Neuronal stem cell (in vitro differentiated cells): ENCODE data around the gene C1orf185.

Source experiments
- DNase-seq: peaks from one replicate; pipeline ENCODE4 v3.0.0-alpha.2; 2013; ENCODE audit warnings: low spot score
- H2AFZ ChIP-seq: one replicate; pipeline ENCODE4 v1.6.1; 2013; ENCODE audit warnings: mild to moderate bottlenecking, low read length, inconsistent platforms
- H2AK5ac ChIP-seq: 2 replicates; pipeline ENCODE4 v1.6.1; 2013; ENCODE audit warnings: low read depth, mild to moderate bottlenecking, inconsistent platforms, low read length, moderate library complexity, mixed read lengths
- H2BK120ac ChIP-seq: 2 replicates; pipeline ENCODE4 v1.6.1; 2013; ENCODE audit warnings: low read depth, mild to moderate bottlenecking, inconsistent platforms, low read length, moderate library complexity, mixed read lengths
- H2BK12ac ChIP-seq: one replicate; pipeline ENCODE4 v1.6.1; 2013; ENCODE audit warnings: low read length, inconsistent platforms
- H2BK15ac ChIP-seq: 2 replicates; pipeline ENCODE4 v1.6.1; 2013; ENCODE audit warnings: mild to moderate bottlenecking, low read length, inconsistent platforms, mixed read lengths
- H2BK5ac ChIP-seq: one replicate; pipeline ENCODE4 v1.6.1; 2013; ENCODE audit warnings: inconsistent platforms, mild to moderate bottlenecking, low read length, moderate library complexity
- H3K14ac ChIP-seq: one replicate; pipeline ENCODE4 v1.6.1; 2013; ENCODE audit warnings: low read length, inconsistent platforms
- H3K18ac ChIP-seq: 2 replicates; pipeline ENCODE4 v1.6.1; 2013; ENCODE audit warnings: low read length, inconsistent platforms
- H3K23ac ChIP-seq: 2 replicates; pipeline ENCODE4 v1.6.1; 2013; ENCODE audit warnings: low read depth, mild to moderate bottlenecking, mixed read lengths, low read length, inconsistent platforms; ENCODE audit not compliant: poor library complexity
- H3K27ac ChIP-seq: replicated peaks from 3 replicates; pipeline ENCODE4 v1.5.1; 2013; ENCODE audit warnings: low read length, inconsistent platforms
- H3K27me3 ChIP-seq, 3 experiments: 2 replicates each; pipeline ENCODE4 v1.6.1; 2013; ENCODE audit warnings: low read length in 3 of 3, mild to moderate bottlenecking in 2 of 3, inconsistent platforms in 1 of 3, low read depth in 1 of 3, mixed read lengths in 1 of 3, moderate library complexity in 1 of 3; ENCODE audit not compliant: control insufficient read depth in 3 of 3, insufficient read depth in 3 of 3
- H3K36me3 ChIP-seq, 2 donors: replicated peaks in 1 of 2; 2 replicates each; pipeline ENCODE4 v1.6.1; 2013; ENCODE audit warnings: low read length in 2 of 2; ENCODE audit not compliant: control insufficient read depth in 2 of 2, insufficient read depth in 2 of 2
- H3K4ac ChIP-seq: 2 replicates; pipeline ENCODE4 v1.6.1; 2013; ENCODE audit warnings: inconsistent platforms, mild to moderate bottlenecking, low read length, moderate library complexity
- H3K4me1 ChIP-seq, 2 donors: 1 replicate in 1 of 2; 2 replicates in 1 of 2; pipeline ENCODE4 v1.6.1; 2013; ENCODE audit warnings: low read length in 2 of 2, low read depth in 1 of 2; ENCODE audit not compliant: control insufficient read depth in 2 of 2, insufficient read depth in 1 of 2
- H3K4me2 ChIP-seq: one replicate; pipeline ENCODE4 v1.6.1; 2013; ENCODE audit warnings: mild to moderate bottlenecking, low read length, inconsistent platforms; ENCODE audit not compliant: insufficient read depth, poor library complexity, severe bottlenecking
- H3K4me3 ChIP-seq, 2 donors: 2 replicates each; pipeline ENCODE4 v1.5.1; 2013; ENCODE audit warnings: low read length in 2 of 2, mild to moderate bottlenecking in 2 of 2, inconsistent platforms in 1 of 2, moderate library complexity in 1 of 2
- H3K79me1 ChIP-seq: one replicate; pipeline ENCODE4 v1.6.1; 2013; ENCODE audit warnings: low read depth, mild to moderate bottlenecking, inconsistent platforms, low read length, moderate library complexity
- H3K9ac ChIP-seq: one replicate; pipeline ENCODE4 v1.6.1; 2013; ENCODE audit warnings: mild to moderate bottlenecking, low read depth, low read length, inconsistent platforms; ENCODE audit not compliant: poor library complexity
- H3K9me3 ChIP-seq, 2 donors: replicated peaks in 1 of 2; 2 replicates each; pipeline versions ENCODE3 to v1.6.1; 2013; ENCODE audit warnings: low read length in 2 of 2, mild to moderate bottlenecking in 2 of 2, inconsistent platforms in 1 of 2, low read depth in 1 of 2, mixed read lengths in 1 of 2, moderate library complexity in 1 of 2; ENCODE audit not compliant: control insufficient read depth in 2 of 2, insufficient read depth in 1 of 2
- H4K8ac ChIP-seq: one replicate; pipeline ENCODE4 v1.6.1; 2013; ENCODE audit warnings: low read depth, mild to moderate bottlenecking, inconsistent platforms, low read length, moderate library complexity
- H4K91ac ChIP-seq: one replicate; pipeline ENCODE4 v1.6.1; 2013; ENCODE audit warnings: low read length, low read depth, mild to moderate bottlenecking, inconsistent platforms; ENCODE audit not compliant: poor library complexity
- WGBS, 2 donors: extraction: QIAGEN DNeasy Blood & Tissue Kit; methylation state at CpG; one replicate each; pipeline ENCODE4 v1.1.7; 2013; ENCODE audit warnings: missing lambda C conversion rate in 2 of 2, mixed read lengths in 1 of 2; ENCODE audit not compliant: insufficient read length in 2 of 2, insufficient replicate concordance in 1 of 2; ENCODE audit errors: extremely low coverage in 2 of 2; 5-methylcytosine and 5-hydroxymethylcytosine counted together

The C1orf185 gene

GRCh38 chr1:51168936-51169335 lies 66.9 kb downstream of the C1orf185 start:
- DNase-seq, result no peak
- Histone ChIP-seq H2AK5ac (no peak overlapping the region), H3K4ac (no peak overlapping the region), H4K91ac (no peak overlapping the region), H2BK15ac (no peak overlapping the region), H3K79me1 (no peaks in the 10 kb centered on the region), H3K27ac (no peak overlapping the region), H3K18ac (no peak overlapping the region), H3K9ac (no peak overlapping the region), H3K27me3 (peaks cover 0 to 4% (median 0%) of the 10 kb centered on the region in 3 experiments), H3K4me1 (no peaks in the 10 kb centered on the region), H2AFZ (no peak overlapping the region), H3K14ac (no peak overlapping the region), H2BK120ac (no peak overlapping the region), H2BK12ac (no peak overlapping the region), H3K9me3 (no peaks in the 10 kb centered on the region), H3K4me3 (no peak overlapping the region), H3K36me3 (no peaks in the 10 kb centered on the region), H2BK5ac (no peak overlapping the region), H3K23ac (no peak overlapping the region), H4K8ac (no peak overlapping the region), H3K4me2 (no peak overlapping the region)
- no CpG with 5 or more reads among the region's 4 CpGs for WGBS, 2 donors

GRCh38 chr1:51170342-51170741 lies 68.3 kb downstream of the C1orf185 start:
- Histone ChIP-seq H2BK5ac (no peak overlapping the region), H2AK5ac (no peak overlapping the region), H3K36me3 (no peaks in the 10 kb centered on the region), H2BK12ac (no peak overlapping the region), H3K9me3 (no peaks in the 10 kb centered on the region), H4K91ac (no peak overlapping the region), H4K8ac (no peak overlapping the region), H3K4ac (no peak overlapping the region), H2BK15ac (no peak overlapping the region), H3K79me1 (no peaks in the 10 kb centered on the region), H2AFZ (no peak overlapping the region), H3K18ac (no peak overlapping the region), H3K4me1 (no peaks in the 10 kb centered on the region), H3K23ac (no peak overlapping the region), H3K4me2 (no peak overlapping the region), H3K9ac (no peak overlapping the region), H3K14ac (no peak overlapping the region), H3K27ac (no peak overlapping the region), H3K4me3 (no peak overlapping the region), H3K27me3 (peaks cover 0 to 8% (median 0%) of the 10 kb centered on the region in 3 experiments), H2BK120ac (no peak overlapping the region)
- no peak for DNase-seq
- WGBS, 2 donors, result no CpG with 5 or more reads among the region's 1 CpG

- Histone ChIP-seq H2AK5ac (no peak overlapping the region), H3K9ac (no peak overlapping the region), H3K4ac (no peak overlapping the region), H3K18ac (no peak overlapping the region), H3K79me1 (no peaks in the 10 kb centered on the region), H3K27me3 (peaks cover 0 to 12% (median 0%) of the 10 kb centered on the region in 3 experiments), H2BK5ac (no peak overlapping the region), H3K9me3 (no peaks in the 10 kb centered on the region), H3K4me2 (no peak overlapping the region), H2BK12ac (no peak overlapping the region), H2AFZ (no peak overlapping the region), H3K14ac (no peak overlapping the region), H3K4me1 (no peaks in the 10 kb centered on the region), H3K27ac (no peak overlapping the region), H4K91ac (no peak overlapping the region), H3K23ac (no peak overlapping the region), H2BK120ac (no peak overlapping the region), H3K4me3 (no peak overlapping the region), H3K36me3 (no peaks in the 10 kb centered on the region), H2BK15ac (no peak overlapping the region), H4K8ac (no peak overlapping the region)
- DNase-seq, result no peak
- no CpG with 5 or more reads among the region's 3 CpGs for WGBS, 2 donors
These were observed 70.8 kb downstream of the C1orf185 start for GRCh38 chr1:51172811-51173210.

- H3K4ac ChIP-seq, result no peak overlapping the region
- no peak for DNase-seq
- H2AK5ac ChIP-seq, result no peak overlapping the region
These were observed 73.2 kb downstream of the C1orf185 start for GRCh38 chr1:51175278-51175677.

More at GRCh38 chr1:51175278-51175677, 73.2 kb downstream of the C1orf185 start:
- no peaks in the 10 kb centered on the region for H3K9me3 ChIP-seq
- H3K27me3 ChIP-seq, result peaks cover 0 to 12% (median 0%) of the 10 kb centered on the region in 3 experiments
- no CpG with 5 or more reads among the region's 2 CpGs for WGBS, 2 donors
- H3K23ac ChIP-seq, result no peak overlapping the region
- H2BK120ac ChIP-seq, result no peak overlapping the region
- no peak overlapping the region for H2BK12ac ChIP-seq
- H4K91ac ChIP-seq, result no peak overlapping the region
- no peak overlapping the region for H3K18ac ChIP-seq
- no peaks in the 10 kb centered on the region for H3K4me1 ChIP-seq
- no peak overlapping the region for H4K8ac ChIP-seq
- H3K36me3 ChIP-seq, result no peaks in the 10 kb centered on the region
- H3K4me2 ChIP-seq, result no peak overlapping the region
- H3K14ac ChIP-seq, result no peak overlapping the region
- H2BK5ac ChIP-seq, result no peak overlapping the region
- no peak overlapping the region for H3K9ac ChIP-seq
- no peak overlapping the region for H3K4me3 ChIP-seq
- no peak overlapping the region for H3K27ac ChIP-seq
- no peaks in the 10 kb centered on the region for H3K79me1 ChIP-seq
- no peak overlapping the region for H2AFZ ChIP-seq
- H2BK15ac ChIP-seq, result no peak overlapping the region
